H1 (cell line): ENCODE data around the gene DMGDH.

Experiments
- CHD1 ChIP-seq: IDR thresholded peaks from 2 replicates; pipeline ENCODE4 v1.6.1; 2012; ENCODE audit warnings: low read depth, low read length, improper control_type of control experiment
- EP300 ChIP-seq, 2 experiments: IDR thresholded peaks; 1 replicate in 1 of 2; 2 replicates in 1 of 2; pipeline ENCODE4 v1.6.1; 2011 to 2012; ENCODE audit warnings: low read depth in 2 of 2, low read length in 2 of 2, mild to moderate bottlenecking in 2 of 2, borderline replicate concordance in 1 of 2, inconsistent platforms in 1 of 2, moderate library complexity in 1 of 2
- EZH2 ChIP-seq: fragments of 200-600 bp; sonication (generic); IDR thresholded peaks from 2 replicates; pipeline ENCODE4 v1.7.1; 2012; ENCODE audit warnings: low read depth, mild to moderate bottlenecking, moderate library complexity, low read length, inconsistent platforms; ENCODE audit not compliant: severe bottlenecking
- HDAC2 ChIP-seq, 2 experiments: fragments of 300-600 bp in 1 of 2; sonication (generic) in 1 of 2; IDR thresholded peaks; 2 replicates each; pipeline ENCODE4 v1.6.1; 2011 to 2012; ENCODE audit warnings: low read depth in 2 of 2, low read length in 2 of 2, mild to moderate bottlenecking in 2 of 2, moderate library complexity in 2 of 2, borderline replicate concordance in 1 of 2, inconsistent platforms in 1 of 2
- NANOG ChIP-seq: IDR thresholded peaks from 2 replicates; pipeline ENCODE4 v1.6.1; 2011; ENCODE audit warnings: low read length, low read depth, mild to moderate bottlenecking, inconsistent platforms; ENCODE audit not compliant: insufficient read depth, poor library complexity, severe bottlenecking
- POLR2AphosphoS5 ChIP-seq: IDR thresholded peaks from 2 replicates; pipeline ENCODE4 v1.6.1; 2011; ENCODE audit warnings: low read depth, low read length
- POU5F1 ChIP-seq: IDR thresholded peaks from 2 replicates; pipeline ENCODE4 v1.6.1; 2011; ENCODE audit warnings: low read depth, mild to moderate bottlenecking, low read length, moderate library complexity
- SIX5 ChIP-seq: IDR thresholded peaks from 2 replicates; pipeline ENCODE4 v1.6.1; 2011; ENCODE audit warnings: mild to moderate bottlenecking, low read depth, low read length
- TAF1 ChIP-seq: IDR thresholded peaks from 2 replicates; pipeline ENCODE4 v1.6.1; 2011; ENCODE audit warnings: mild to moderate bottlenecking, low read depth, low read length
- TEAD4 ChIP-seq: IDR thresholded peaks from 2 replicates; pipeline ENCODE4 v1.6.1; 2012; ENCODE audit warnings: low read depth, low read length, inconsistent platforms, mixed read lengths
- USF2 ChIP-seq: IDR thresholded peaks from 2 replicates; pipeline ENCODE4 v1.6.1; 2011; ENCODE audit warnings: low read length, improper control_type of control experiment
- TF ChIP-seq, protein P1 (sequence below), 3 experiments: IDR thresholded peaks; 1 replicate in 2 of 3; 2 replicates in 1 of 3; pipeline versions ENCODE4 v1.5.1 to v1.6.1; 2011; ENCODE audit warnings: low read length in 3 of 3, mild to moderate bottlenecking in 3 of 3, inconsistent platforms in 2 of 3, low read depth in 1 of 3, moderate library complexity in 1 of 3; ENCODE audit not compliant: insufficient read depth in 1 of 3; ENCODE audit errors: control extremely low read depth in 1 of 3
- TF ChIP-seq, protein P2 (sequence below): IDR thresholded peaks from 2 replicates; pipeline ENCODE4 v1.6.1; 2012; ENCODE audit warnings: inconsistent platforms

DNA sequence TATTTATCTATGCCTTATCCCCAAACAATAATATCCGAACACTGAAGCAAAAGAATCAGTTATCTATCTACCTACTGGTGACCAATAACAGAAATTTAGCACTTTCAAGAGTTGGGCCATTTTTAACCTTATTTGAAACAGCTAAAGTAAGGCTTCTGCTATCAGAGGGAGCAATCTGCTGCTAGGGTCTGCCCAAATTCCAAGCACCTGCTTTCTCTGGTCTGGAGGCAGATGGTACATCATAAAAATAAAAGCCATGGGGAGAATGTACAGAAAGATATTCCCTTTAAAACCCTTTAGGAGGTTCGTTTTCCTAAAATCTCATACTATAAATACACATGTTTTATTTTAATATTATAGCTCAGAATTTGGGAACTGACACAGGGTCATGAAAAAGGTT is 46.7 kb downstream of the DMGDH start:
- TF ChIP-seq EZH2 (no peak), SIX5 (no peak), TAF1 (no peak), POU5F1 (no peak), HDAC2 (IDR thresholded peaks at IDR 0.05; ENCODE audit: borderline replicate concordance in 1 of 2, low read depth in 2 of 2, low read length in 2 of 2) (no peak), USF2 (no peak), EP300 (IDR thresholded peaks at IDR 0.05; ENCODE audit: borderline replicate concordance in 1 of 2, low read depth in 2 of 2, low read length in 2 of 2) (no peak), TEAD4 (no peak), NANOG (no peak), POLR2AphosphoS5 (no peak), CHD1 (no peak)
- TF ChIP-seq, protein P1, sequence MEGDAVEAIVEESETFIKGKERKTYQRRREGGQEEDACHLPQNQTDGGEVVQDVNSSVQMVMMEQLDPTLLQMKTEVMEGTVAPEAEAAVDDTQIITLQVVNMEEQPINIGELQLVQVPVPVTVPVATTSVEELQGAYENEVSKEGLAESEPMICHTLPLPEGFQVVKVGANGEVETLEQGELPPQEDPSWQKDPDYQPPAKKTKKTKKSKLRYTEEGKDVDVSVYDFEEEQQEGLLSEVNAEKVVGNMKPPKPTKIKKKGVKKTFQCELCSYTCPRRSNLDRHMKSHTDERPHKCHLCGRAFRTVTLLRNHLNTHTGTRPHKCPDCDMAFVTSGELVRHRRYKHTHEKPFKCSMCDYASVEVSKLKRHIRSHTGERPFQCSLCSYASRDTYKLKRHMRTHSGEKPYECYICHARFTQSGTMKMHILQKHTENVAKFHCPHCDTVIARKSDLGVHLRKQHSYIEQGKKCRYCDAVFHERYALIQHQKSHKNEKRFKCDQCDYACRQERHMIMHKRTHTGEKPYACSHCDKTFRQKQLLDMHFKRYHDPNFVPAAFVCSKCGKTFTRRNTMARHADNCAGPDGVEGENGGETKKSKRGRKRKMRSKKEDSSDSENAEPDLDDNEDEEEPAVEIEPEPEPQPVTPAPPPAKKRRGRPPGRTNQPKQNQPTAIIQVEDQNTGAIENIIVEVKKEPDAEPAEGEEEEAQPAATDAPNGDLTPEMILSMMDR (IDR thresholded peaks at IDR 0.05; ENCODE audit: control extremely low read depth in 1 of 3, insufficient read depth in 1 of 3, low read depth in 1 of 3, low read length in 3 of 3): no peak
- TF ChIP-seq, protein P2, sequence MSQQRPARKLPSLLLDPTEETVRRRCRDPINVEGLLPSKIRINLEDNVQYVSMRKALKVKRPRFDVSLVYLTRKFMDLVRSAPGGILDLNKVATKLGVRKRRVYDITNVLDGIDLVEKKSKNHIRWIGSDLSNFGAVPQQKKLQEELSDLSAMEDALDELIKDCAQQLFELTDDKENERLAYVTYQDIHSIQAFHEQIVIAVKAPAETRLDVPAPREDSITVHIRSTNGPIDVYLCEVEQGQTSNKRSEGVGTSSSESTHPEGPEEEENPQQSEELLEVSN: no peak
